MCF 10A (cell line): ENCODE measurements around the gene PFN3. TPM values are rescaled to one million over a fixed set of nuclear protein-coding genes. Genes with fewer than 3 reads are reported as not detected.
A peak's percentile ranks its signal among the peaks of the same experiment; 100 is the strongest.

Experiments used
- BruUV-seq: library from RNA; stranded (reverse); fragments of 400-500 nt; replicated peaks from 2 replicates; lab custom pipeline; 2021; lab: Mats Ljungman, UMichigan
- CTCF ChIA-PET: fragments of 300-600 bp; sonication (Branson Sonifier 250); formaldehyde crosslinking; extraction: SDS; loops from one replicate; lab custom pipeline; 2021; ENCODE audit warnings: antibody characterized with exemption, inconsistent platforms; lab: Yijun Ruan, JAX
- POLR2A ChIA-PET: fragments of 300-600, 350-650 bp; sonication (Branson Sonifier 250); formaldehyde crosslinking; extraction: SDS; loops from one replicate; lab custom pipeline; 2020; ENCODE audit warnings: antibody characterized with exemption, inconsistent platforms; lab: Yijun Ruan, JAX
- DNase-seq: peaks from one replicate; pipeline ENCODE4 v3.0.0-alpha.2; 2018; ENCODE audit not compliant: unreplicated experiment
- H3K27ac Mint-ChIP-seq: one replicate; pipeline ENCODE4 v1.8.0; 2022; ENCODE audit warnings: mild to moderate bottlenecking, low read depth, mixed read lengths; ENCODE audit not compliant: unreplicated experiment
- H3K27me3 Mint-ChIP-seq: one replicate; pipeline ENCODE4 v1.8.0; 2022; ENCODE audit warnings: mixed read lengths; ENCODE audit not compliant: insufficient read depth, unreplicated experiment
- H3K36me3 Mint-ChIP-seq: one replicate; pipeline ENCODE4 v1.8.0; 2022; ENCODE audit warnings: mild to moderate bottlenecking, moderate library complexity, mixed read lengths; ENCODE audit not compliant: insufficient read depth, unreplicated experiment
- H3K4me1 Mint-ChIP-seq: one replicate; pipeline ENCODE4 v1.8.0; 2022; ENCODE audit warnings: mixed read lengths; ENCODE audit not compliant: insufficient read depth, unreplicated experiment
- H3K4me3 Mint-ChIP-seq: one replicate; pipeline ENCODE4 v1.8.0; 2022; ENCODE audit warnings: mild to moderate bottlenecking, moderate library complexity, mixed read lengths; ENCODE audit not compliant: unreplicated experiment
- H3K9me3 Mint-ChIP-seq: one replicate; pipeline ENCODE4 v1.8.0; 2022; ENCODE audit warnings: mixed read lengths; ENCODE audit not compliant: unreplicated experiment
- CTCF ChIP-seq: fragments of 200-600 bp; IDR thresholded peaks from one replicate; pipeline ENCODE4 v1.8.0; 2022; ENCODE audit warnings: antibody characterized with exemption, mild to moderate bottlenecking; ENCODE audit not compliant: unreplicated experiment
- intact Hi-C: fragments of 100-400 bp; cut with micrococcal nuclease; formaldehyde crosslinking; loops from 2 replicates; pipeline ENCODE4 v1.14.1; 2022
- total RNA-seq: library from RNA; stranded (reverse); gene quantifications from 2 replicates; pipeline ENCODE4 v1.2.3, GENCODE V29; 2022

PFN3 gene
- total RNA-seq, 1 experiment from 2014 or later = not detected

GRCh38 chr5:177369645-177370440 lies 30.6 kb downstream of the PFN3 start:
- CTCF ChIA-PET = interaction anchor here (0.6 to 7.0 kb wide), 34 partner anchors 9 to 256 kb away, joined by 3 to 107 read pairs (median 4); partner anchors contain the start of genes DDX41, LMAN2 and SLC34A1
- DNase-seq = no peak
- Mint-ChIP-seq H3K4me1 (peaks cover 24% of the 10 kb centered on the region), H3K9me3 (no peaks in the 10 kb centered on the region), H3K4me3 (no peak overlapping the region), H3K27me3 (no peaks in the 10 kb centered on the region), H3K27ac (no peak overlapping the region), H3K36me3 (no peaks in the 10 kb centered on the region)
- intact Hi-C loops = loop anchor here (1.0 kb wide), 1 partner anchor 32 kb away; no protein-coding TSS in a partner anchor
- POLR2A ChIA-PET = interaction anchor here (0.6 to 5.9 kb wide), 20 partner anchors 8 to 1241 kb away, joined by 3 to 59 read pairs (median 5); partner anchors contain the start of genes LMAN2, NSD1 and PDLIM7
- no TSS peak for BruUV-seq
- no peak for TF ChIP-seq CTCF

- H3K27me3 Mint-ChIP-seq = no peaks in the 10 kb centered on the region
- H3K27ac Mint-ChIP-seq = no peak overlapping the region
- no peaks in the 10 kb centered on the region for H3K36me3 Mint-ChIP-seq
- intact Hi-C loops = no loop called here
- peak; percentile 79 for TF ChIP-seq CTCF
- BruUV-seq = no TSS peak
- CTCF ChIA-PET = interaction anchor here (0.6 to 7.0 kb wide), 21 partner anchors 9 to 162 kb away, joined by 3 to 107 read pairs (median 4); partner anchors contain the start of genes DDX41, LMAN2 and SLC34A1
- POLR2A ChIA-PET = interaction anchor here (0.6 to 5.9 kb wide), 9 partner anchors 10 to 1242 kb away, joined by 3 to 58 read pairs (median 4); partner anchors contain the start of genes LMAN2 and PDLIM7
- peak overlapping the region; percentile 35 for H3K4me3 Mint-ChIP-seq
- no peaks in the 10 kb centered on the region for H3K9me3 Mint-ChIP-seq
- DNase-seq = peak; percentile 71
- H3K4me1 Mint-ChIP-seq = peaks cover 24% of the 10 kb centered on the region
Measured at GRCh38 chr5:177368869-177369644, 31.4 kb downstream of the PFN3 start.

GRCh38 chr5:177367981-177368868 lies 32.2 kb downstream of the PFN3 start:
- CTCF ChIA-PET = interaction anchor here (0.6 to 7.0 kb wide), 19 partner anchors 8 to 386 kb away, joined by 3 to 107 read pairs (median 4); partner anchors contain the start of genes DDX41, LMAN2 and SLC34A1
- Mint-ChIP-seq H3K4me3 (no peak overlapping the region), H3K27ac (no peak overlapping the region), H3K4me1 (peaks cover 24% of the 10 kb centered on the region), H3K9me3 (no peaks in the 10 kb centered on the region), H3K36me3 (no peaks in the 10 kb centered on the region), H3K27me3 (no peaks in the 10 kb centered on the region)
- no peak for TF ChIP-seq CTCF
- no peak for DNase-seq
- POLR2A ChIA-PET = interaction anchor here (0.7 to 5.9 kb wide), 7 partner anchors 11 to 130 kb away, joined by 3 to 58 read pairs (median 5); partner anchors contain the start of genes LMAN2 and PDLIM7
- no TSS peak for BruUV-seq
- intact Hi-C loops = no loop called here
